Lung (tissue), 12 donors: ENCODE results near the gene DCDC1. TPM values are rescaled to one million over a fixed set of nuclear protein-coding genes. Genes with fewer than 3 reads are reported as not detected.
A peak's percentile ranks its signal among the peaks of the same experiment; 100 is the strongest.

Experiments used
- ATAC-seq: fragments of 200-7000 bp; cut with Tn5 transposase; one replicate; pipeline ENCODE4 v1.9.1; 2020; ENCODE audit warnings: moderate number of reproducible peaks; ENCODE audit not compliant: insufficient read depth, low FRiP score
- DNase-seq, 3 donors: peaks; one replicate each; pipeline ENCODE4 v3.0.0-alpha.2; 2013 to 2017
- H3K27ac ChIP-seq, 2 donors: one replicate each; pipeline ENCODE4 v1.5.1; 2013; ENCODE audit warnings: mild to moderate bottlenecking in 2 of 2, moderate library complexity in 2 of 2, control low read depth in 1 of 2, inconsistent platforms in 1 of 2, low read depth in 1 of 2, low read length in 1 of 2
- H3K27me3 ChIP-seq, 3 donors: one replicate each; pipeline ENCODE4 v1.5.1; 2013; ENCODE audit warnings: low read length in 2 of 3; ENCODE audit not compliant: control insufficient read depth in 3 of 3, insufficient read depth in 3 of 3
- H3K36me3 ChIP-seq, 4 donors: one replicate each; pipeline ENCODE4 v1.5.1; 2013; ENCODE audit warnings: low read length in 4 of 4, mild to moderate bottlenecking in 1 of 4, moderate library complexity in 1 of 4; ENCODE audit not compliant: control insufficient read depth in 4 of 4, insufficient read depth in 4 of 4
- H3K4me1 ChIP-seq, 5 donors: one replicate each; pipeline ENCODE4 v1.5.1; 2013; ENCODE audit warnings: low read length in 5 of 5, mild to moderate bottlenecking in 2 of 5, moderate library complexity in 1 of 5; ENCODE audit not compliant: control insufficient read depth in 5 of 5, insufficient read depth in 5 of 5
- H3K4me3 ChIP-seq: one replicate; pipeline ENCODE4 v1.5.1; 2013; ENCODE audit warnings: mild to moderate bottlenecking, control low read depth, moderate library complexity
- H3K9ac ChIP-seq, 2 donors: one replicate each; pipeline ENCODE4 v1.5.1; 2013; ENCODE audit warnings: low read length in 2 of 2, control low read depth in 1 of 2; ENCODE audit not compliant: insufficient read depth in 1 of 2
- H3K9me3 ChIP-seq, 4 donors: one replicate each; pipeline ENCODE4 v1.5.1; 2013; ENCODE audit warnings: low read length in 3 of 4, mild to moderate bottlenecking in 1 of 4, moderate library complexity in 1 of 4; ENCODE audit not compliant: control insufficient read depth in 4 of 4, insufficient read depth in 3 of 4
- WGBS, 2 donors: extraction: QIAGEN DNeasy Blood & Tissue Kit; methylation state at CpG; one replicate each; pipeline ENCODE4 v1.1.7; 2013; 5-methylcytosine and 5-hydroxymethylcytosine counted together
- polyA plus RNA-seq, 2 donors: library from polyadenylated mRNA; stranded (reverse); fragments of 200-250 nt; gene quantifications; one replicate each; pipeline ENCODE4 v1.2.1, GENCODE V29; 2013
- total RNA-seq, 2 donors: library from RNA; depleted of rRNA in 1 of 2; stranded (reverse); fragments of >200 nt in 1 of 2; gene quantifications; one replicate each; pipeline ENCODE4 v1.2.1, GENCODE V29; 2014 to 2021
- TF ChIP-seq, protein P1 (sequence below): IDR thresholded peaks from 2 replicates; pipeline ENCODE4 v1.5.1; 2012; ENCODE audit warnings: mild to moderate bottlenecking; ENCODE audit errors: control extremely low read depth, extremely low read depth
- donor health status: control.
- donor health status: control.
- donor health status: Bipolar disorder and iron deficiency.
- donor health status: healthy.
- donor health status: DM: yes; HTN: yes; CAD: no.

DCDC1 gene
- total and polyA plus RNA-seq, 4 donors = 0.47 to 20.6 (median 4.7) TPM

DNA sequence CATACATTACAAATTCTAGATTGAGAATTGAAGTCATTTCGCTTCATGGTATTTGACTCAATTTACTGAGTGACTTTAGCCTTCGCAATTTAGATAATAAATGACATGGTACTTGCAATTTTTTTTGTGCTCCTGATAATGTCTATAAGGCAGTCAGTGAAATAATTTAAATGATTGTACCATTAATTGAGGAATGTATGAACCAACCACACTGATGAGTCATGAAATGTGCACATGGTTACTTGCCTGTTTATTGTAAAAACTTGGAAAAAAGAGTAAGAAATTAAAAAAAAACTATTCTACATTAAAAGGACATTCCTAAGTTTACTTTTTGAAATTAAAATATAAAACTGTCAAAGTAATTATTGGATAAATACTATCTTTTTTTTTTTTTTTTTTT, 43.4 kb upstream of the DCDC1 start:
- WGBS, 2 donors = 92 to 99% methylated on average over 2 of the region's 2 CpGs
- ATAC-seq = no peak
- Histone ChIP-seq H3K9me3 (no peaks in the 10 kb centered on the region), H3K4me3 (no peak overlapping the region), H3K27me3 (no peaks in the 10 kb centered on the region), H3K9ac (no peak overlapping the region), H3K4me1 (no peaks in the 10 kb centered on the region), H3K36me3 (peaks cover 0 to 6% (median 1%) of the 10 kb centered on the region in 4 donors), H3K27ac (no peak overlapping the region)
- no peak for DNase-seq
- TF ChIP-seq, protein P1, sequence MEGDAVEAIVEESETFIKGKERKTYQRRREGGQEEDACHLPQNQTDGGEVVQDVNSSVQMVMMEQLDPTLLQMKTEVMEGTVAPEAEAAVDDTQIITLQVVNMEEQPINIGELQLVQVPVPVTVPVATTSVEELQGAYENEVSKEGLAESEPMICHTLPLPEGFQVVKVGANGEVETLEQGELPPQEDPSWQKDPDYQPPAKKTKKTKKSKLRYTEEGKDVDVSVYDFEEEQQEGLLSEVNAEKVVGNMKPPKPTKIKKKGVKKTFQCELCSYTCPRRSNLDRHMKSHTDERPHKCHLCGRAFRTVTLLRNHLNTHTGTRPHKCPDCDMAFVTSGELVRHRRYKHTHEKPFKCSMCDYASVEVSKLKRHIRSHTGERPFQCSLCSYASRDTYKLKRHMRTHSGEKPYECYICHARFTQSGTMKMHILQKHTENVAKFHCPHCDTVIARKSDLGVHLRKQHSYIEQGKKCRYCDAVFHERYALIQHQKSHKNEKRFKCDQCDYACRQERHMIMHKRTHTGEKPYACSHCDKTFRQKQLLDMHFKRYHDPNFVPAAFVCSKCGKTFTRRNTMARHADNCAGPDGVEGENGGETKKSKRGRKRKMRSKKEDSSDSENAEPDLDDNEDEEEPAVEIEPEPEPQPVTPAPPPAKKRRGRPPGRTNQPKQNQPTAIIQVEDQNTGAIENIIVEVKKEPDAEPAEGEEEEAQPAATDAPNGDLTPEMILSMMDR = no peak

DNA sequence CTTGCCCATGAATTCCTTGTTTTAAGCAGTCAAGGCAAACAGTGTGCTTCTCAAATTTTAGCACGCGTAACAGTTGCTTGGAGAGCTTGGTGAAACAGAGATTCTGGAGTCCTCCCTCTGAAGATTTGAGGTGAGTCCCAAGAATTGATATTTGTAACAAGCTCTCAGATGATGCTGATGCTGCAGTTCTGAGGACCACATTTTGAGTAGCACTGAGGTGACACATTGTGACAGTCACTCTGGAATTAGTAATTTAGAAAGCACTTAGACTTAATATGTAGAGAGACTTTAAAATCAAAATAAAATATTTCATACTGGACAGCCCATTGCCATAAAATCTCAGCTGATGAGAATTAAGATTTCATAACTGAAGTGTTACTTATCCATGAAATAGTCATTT, 38.7 kb upstream of the DCDC1 start:
- WGBS, 2 donors = 96 to 100% methylated on average over 2 of the region's 2 CpGs
- no peaks in the 10 kb centered on the region for H3K9me3 ChIP-seq
- H3K36me3 ChIP-seq = no peaks in the 10 kb centered on the region
- no peaks in the 10 kb centered on the region for H3K4me1 ChIP-seq
- ATAC-seq (no peak), DNase-seq (no peak)
- H3K27me3 ChIP-seq = no peaks in the 10 kb centered on the region
- H3K9ac ChIP-seq = no peak overlapping the region
- no peak overlapping the region for H3K27ac ChIP-seq
- no peak overlapping the region for H3K4me3 ChIP-seq
- TF ChIP-seq, protein P1 = no peak

DNA sequence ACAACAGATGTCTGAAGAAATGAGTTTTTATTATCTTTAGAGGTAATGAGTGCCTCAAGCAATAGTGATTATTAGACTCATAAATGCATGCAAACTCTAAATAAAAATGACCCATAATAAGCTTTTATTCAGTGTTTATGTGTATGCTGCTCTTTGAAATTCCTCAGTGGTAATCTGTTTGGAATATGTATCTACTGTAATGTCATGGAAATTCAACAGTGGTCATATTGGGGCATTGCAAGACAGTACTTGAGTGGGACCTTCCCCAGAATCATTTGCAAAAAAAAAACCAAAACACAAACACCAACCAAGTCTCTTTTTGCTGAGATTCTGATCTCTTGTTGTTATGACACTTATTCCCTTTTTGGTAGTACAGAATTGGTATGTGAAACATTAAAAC, 35.1 kb upstream of the DCDC1 start:
- H3K27me3 ChIP-seq = no peaks in the 10 kb centered on the region
- TF ChIP-seq, protein P1 = no peak
- no peak overlapping the region for H3K27ac ChIP-seq
- H3K9ac ChIP-seq = no peak overlapping the region
- H3K4me3 ChIP-seq = no peak overlapping the region
- peaks cover 0 to 1% (median 0%) of the 10 kb centered on the region in 5 donors for H3K4me1 ChIP-seq
- H3K9me3 ChIP-seq = no peaks in the 10 kb centered on the region
- ATAC-seq = no peak
- DNase-seq = no peak
- no peaks in the 10 kb centered on the region for H3K36me3 ChIP-seq

GRCh38 chr11:31397239-31397834, 27.8 kb upstream of the DCDC1 start:
- ATAC-seq (no peak), DNase-seq (peak in 2 of 3 donors; percentile 49 to 61)
- Histone ChIP-seq H3K9ac (no peak overlapping the region), H3K4me1 (no peaks in the 10 kb centered on the region), H3K36me3 (peaks cover 0 to 5% (median 1%) of the 10 kb centered on the region in 4 donors), H3K4me3 (no peak overlapping the region), H3K9me3 (peaks cover 0 to 10% (median under 1%) of the 10 kb centered on the region in 4 donors), H3K27me3 (no peaks in the 10 kb centered on the region), H3K27ac (no peak overlapping the region)
- 56 to 58% methylated on average over 5 of the region's 5 CpGs for WGBS, 2 donors
- TF ChIP-seq, protein P1 = no peak
